Cardiac fibroblast (primary cell): Measurements from ENCODE around the gene DSG3.

ENCODE experiments used
- DNase-seq, 2 donors: peaks; one replicate each; pipeline versions ENCODE4 v3.0.0 to v3.0.0-alpha.2; 2010; ENCODE audit warnings: low read depth in 2 of 2
- H3K4me3 ChIP-seq, 2 donors: replicated peaks in 1 of 2; 1 replicate in 1 of 2; 2 replicates in 1 of 2; pipeline ENCODE4 v1.5.1; 2011; ENCODE audit warnings: low read depth in 2 of 2, low read length in 2 of 2, mild to moderate bottlenecking in 2 of 2, moderate library complexity in 1 of 2
- CTCF ChIP-seq: IDR thresholded peaks from one replicate; pipeline ENCODE4 v1.5.1; 2011; ENCODE audit warnings: low read depth, mild to moderate bottlenecking, low read length, inconsistent platforms

DSG3 gene

GRCh38 chr18:31428211-31428610 lies 19.3 kb upstream of the DSG3 start:
- no peak for DNase-seq
- TF ChIP-seq CTCF: no peak
- H3K4me3 ChIP-seq: no peak overlapping the region

- TF ChIP-seq CTCF: no peak
- H3K4me3 ChIP-seq: no peak overlapping the region
- no peak for DNase-seq
Measured at GRCh38 chr18:31429623-31430022, 17.9 kb upstream of the DSG3 start.

GRCh38 chr18:31430072-31430471 lies 17.5 kb upstream of the DSG3 start:
- TF ChIP-seq CTCF: no peak
- H3K4me3 ChIP-seq: no peak overlapping the region

GRCh38 chr18:31430554-31430953 lies 17.0 kb upstream of the DSG3 start:
- no peak for DNase-seq
- no peak for TF ChIP-seq CTCF
- H3K4me3 ChIP-seq: no peak overlapping the region

More at GRCh38 chr18:31430072-31430471, 17.5 kb upstream of the DSG3 start:
- no peak for DNase-seq

- DNase-seq: no peak
- no peak overlapping the region for H3K4me3 ChIP-seq
- TF ChIP-seq CTCF: no peak
Measured at GRCh38 chr18:31432316-31432715, 15.2 kb upstream of the DSG3 start.

GRCh38 chr18:31436825-31437224 lies 10.7 kb upstream of the DSG3 start:
- no peak for DNase-seq
- no peak for TF ChIP-seq CTCF

GRCh38 chr18:31438402-31438801 lies 9.1 kb upstream of the DSG3 start:
- no peak overlapping the region for H3K4me3 ChIP-seq
- DNase-seq: no peak
- TF ChIP-seq CTCF: no peak

More at GRCh38 chr18:31436825-31437224, 10.7 kb upstream of the DSG3 start:
- no peak overlapping the region for H3K4me3 ChIP-seq
